Bronchial epithelial cell (primary cell): ENCODE measurements around the gene AFP. TPM values are rescaled to one million over a fixed set of nuclear protein-coding genes. Genes with fewer than 3 reads are reported as not detected.
"Not testable (repeated sequence)": the region's sequence is repeated elsewhere in the genome, so short reads cannot be mapped to it uniquely, and the experiment has no call there.

Experiments
- DNase-seq: peaks from one replicate; pipeline ENCODE4 v3.0.0-alpha.2; 2010; ENCODE audit warnings: low read depth
- FAIRE-seq: peaks from 2 replicates; lab custom pipeline; 2011; peaks lifted over from hg19 to GRCh38; lab: Jason Lieb, UNC
- H3K27me3 ChIP-seq: 2 replicates; pipeline ENCODE4 v1.5.1; 2011; ENCODE audit warnings: low read length; ENCODE audit not compliant: control insufficient read depth, insufficient read depth
- H3K36me3 ChIP-seq: 2 replicates; pipeline ENCODE4 v1.5.1; 2011; ENCODE audit warnings: low read length; ENCODE audit not compliant: control insufficient read depth, insufficient read depth
- H3K4me3 ChIP-seq: 2 replicates; pipeline ENCODE4 v1.5.1; 2011; ENCODE audit warnings: mild to moderate bottlenecking, low read depth, low read length, control low read depth
- CTCF ChIP-seq: IDR thresholded peaks from 2 replicates; pipeline ENCODE4 v1.5.1; 2011; ENCODE audit warnings: mild to moderate bottlenecking, moderate library complexity, low read length, control low read depth, inconsistent platforms; ENCODE audit not compliant: insufficient read depth, severe bottlenecking
- total RNA-seq: library from RNA; depleted of rRNA; stranded (reverse); fragments of >200 nt; gene quantifications from 2 replicates; pipeline ENCODE4 v1.2.1, GENCODE V29; 2014

AFP gene
- not detected in 2 replicates for total RNA-seq

DNA sequence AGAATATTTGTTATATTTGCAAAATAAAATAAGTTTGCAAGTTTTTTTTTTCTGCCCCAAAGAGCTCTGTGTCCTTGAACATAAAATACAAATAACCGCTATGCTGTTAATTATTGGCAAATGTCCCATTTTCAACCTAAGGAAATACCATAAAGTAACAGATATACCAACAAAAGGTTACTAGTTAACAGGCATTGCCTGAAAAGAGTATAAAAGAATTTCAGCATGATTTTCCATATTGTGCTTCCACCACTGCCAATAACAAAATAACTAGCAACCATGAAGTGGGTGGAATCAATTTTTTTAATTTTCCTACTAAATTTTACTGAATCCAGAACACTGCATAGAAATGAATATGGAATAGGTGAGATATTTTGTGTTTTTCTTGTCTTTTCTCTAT, at the start of gene AFP:
TSS of gene AFP (plus strand) at position 238 of the 400 bp plus-strand sequence. CDS start at position 280, 42 bp downstream.
- no peak for TF ChIP-seq CTCF
- Histone ChIP-seq H3K27me3 (no peaks in the 10 kb centered on the region), H3K36me3 (no peaks in the 10 kb centered on the region), H3K4me3 (no peak within 1 kb of the TSS)
- FAIRE-seq, result no peak
- no peak for DNase-seq

GRCh38 chr4:73387552-73387951, 48.5 kb upstream of the AFP start:
- Histone ChIP-seq H3K36me3 (no peaks in the 10 kb centered on the region), H3K4me3 (no peak overlapping the region), H3K27me3 (no peaks in the 10 kb centered on the region)
- DNase-seq (no peak), FAIRE-seq (no peak)
- TF ChIP-seq CTCF, result no peak

GRCh38 chr4:73388887-73389286, 47.1 kb upstream of the AFP start:
- Histone ChIP-seq H3K4me3 (no peak overlapping the region), H3K36me3 (no peaks in the 10 kb centered on the region), H3K27me3 (no peaks in the 10 kb centered on the region)
- FAIRE-seq (no peak), DNase-seq (no peak)
- TF ChIP-seq CTCF, result no peak

- not testable (repeated sequence) for H3K27me3 ChIP-seq, H3K4me3 ChIP-seq, FAIRE-seq, DNase-seq, H3K36me3 ChIP-seq
These were observed 46.4 kb upstream of the AFP start for GRCh38 chr4:73389663-73390062.

DNA sequence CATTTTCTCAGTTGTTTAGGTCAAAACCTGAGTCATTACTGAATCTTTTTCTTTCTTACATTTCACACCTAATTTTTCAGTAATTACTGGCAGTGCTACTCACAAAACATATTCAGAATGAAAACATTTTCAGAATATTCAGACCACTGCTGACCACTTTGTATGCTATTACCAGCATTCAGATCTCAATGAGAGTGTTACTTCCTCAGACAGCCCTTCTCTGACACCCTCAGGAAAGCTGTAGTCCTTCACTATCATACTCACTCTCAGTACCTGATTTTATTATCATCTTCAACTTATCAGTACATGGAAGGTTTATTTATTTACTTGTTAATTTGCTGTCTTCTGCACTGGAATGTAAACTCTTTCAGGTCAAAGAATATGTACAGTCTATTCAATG, 44.2 kb upstream of the AFP start:
- Histone ChIP-seq H3K36me3 (no peaks in the 10 kb centered on the region), H3K4me3 (no peak overlapping the region), H3K27me3 (no peaks in the 10 kb centered on the region)
- FAIRE-seq, result no peak
- DNase-seq, result no peak
- TF ChIP-seq CTCF, result no peak

GRCh38 chr4:73392936-73393335, 43.1 kb upstream of the AFP start:
- H3K36me3 ChIP-seq, result no peaks in the 10 kb centered on the region
- no peak for TF ChIP-seq CTCF
- DNase-seq (no peak), FAIRE-seq (no peak)
- no peaks in the 10 kb centered on the region for H3K27me3 ChIP-seq
- H3K4me3 ChIP-seq, result no peak overlapping the region
